Type B pancreatic cell (in vitro differentiated cells): ENCODE measurements around the gene IL25. TPM values are rescaled to one million over a fixed set of nuclear protein-coding genes. Genes with fewer than 3 reads are reported as not detected.

ENCODE experiments used
- DNase-seq: peaks from one replicate; pipeline ENCODE4 v3.0.0; 2021; ENCODE audit warnings: mixed read lengths; ENCODE audit not compliant: unreplicated experiment; ENCODE audit errors: extremely low spot score
- H3K27ac Mint-ChIP-seq: 2 replicates; pipeline ENCODE4 v1.8.0; 2021; ENCODE audit warnings: mild to moderate bottlenecking, mixed read lengths
- H3K27me3 Mint-ChIP-seq: 2 replicates; pipeline ENCODE4 v1.8.0; 2021; ENCODE audit warnings: mixed read lengths
- H3K36me3 Mint-ChIP-seq: 2 replicates; pipeline ENCODE4 v1.8.0; 2021; ENCODE audit warnings: mixed read lengths
- H3K4me1 Mint-ChIP-seq: one replicate; pipeline ENCODE4 v1.8.0; 2021; ENCODE audit warnings: mixed read lengths; ENCODE audit not compliant: unreplicated experiment
- H3K4me3 Mint-ChIP-seq: 2 replicates; pipeline ENCODE4 v1.8.0; 2021; ENCODE audit warnings: mild to moderate bottlenecking, mixed read lengths
- H3K9me3 Mint-ChIP-seq: 2 replicates; pipeline ENCODE4 v1.8.0; 2021; ENCODE audit warnings: mixed read lengths
- total RNA-seq: library from RNA; stranded (reverse); gene quantifications from 2 replicates; pipeline ENCODE4 v1.2.1, GENCODE V29; 2021; ENCODE audit warnings: low replicate concordance
- TF ChIP-seq, protein P1 (sequence below): fragments of 200-600 bp; sonication (generic); conservative IDR thresholded peaks from 2 replicates; pipeline ENCODE4 v1.5.0; 2021; ENCODE audit warnings: antibody characterized with exemption, mild to moderate bottlenecking

IL25 gene
- total RNA-seq, 1 donor from 2014 or later, result not detected

DNA sequence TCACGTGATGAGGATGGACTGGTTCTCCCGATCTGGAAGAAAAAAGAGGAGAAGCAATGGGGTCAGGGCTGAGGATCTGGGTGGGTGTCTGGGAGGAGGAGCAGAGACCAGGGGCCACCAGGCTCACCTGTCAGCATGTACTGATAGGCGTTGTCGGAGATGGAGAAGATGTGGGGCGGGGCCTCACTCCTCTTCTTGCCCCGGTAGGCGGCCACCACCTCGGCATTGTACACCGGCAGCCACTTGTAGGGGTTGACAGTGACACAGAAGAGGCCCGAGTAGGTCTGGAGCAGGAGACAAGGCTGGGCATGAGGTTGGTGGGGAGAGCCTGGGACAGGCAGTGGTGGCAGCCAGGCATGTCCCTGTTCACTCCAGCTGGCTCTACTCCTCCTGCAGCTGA is 32.5 kb downstream of the IL25 start:
- Mint-ChIP-seq H3K9me3 (no peaks in the 10 kb centered on the region), H3K27ac (no peak overlapping the region), H3K4me3 (no peak overlapping the region), H3K27me3 (peaks cover 32% of the 10 kb centered on the region), H3K4me1 (no peaks in the 10 kb centered on the region), H3K36me3 (no peaks in the 10 kb centered on the region)
- TF ChIP-seq, protein P1, sequence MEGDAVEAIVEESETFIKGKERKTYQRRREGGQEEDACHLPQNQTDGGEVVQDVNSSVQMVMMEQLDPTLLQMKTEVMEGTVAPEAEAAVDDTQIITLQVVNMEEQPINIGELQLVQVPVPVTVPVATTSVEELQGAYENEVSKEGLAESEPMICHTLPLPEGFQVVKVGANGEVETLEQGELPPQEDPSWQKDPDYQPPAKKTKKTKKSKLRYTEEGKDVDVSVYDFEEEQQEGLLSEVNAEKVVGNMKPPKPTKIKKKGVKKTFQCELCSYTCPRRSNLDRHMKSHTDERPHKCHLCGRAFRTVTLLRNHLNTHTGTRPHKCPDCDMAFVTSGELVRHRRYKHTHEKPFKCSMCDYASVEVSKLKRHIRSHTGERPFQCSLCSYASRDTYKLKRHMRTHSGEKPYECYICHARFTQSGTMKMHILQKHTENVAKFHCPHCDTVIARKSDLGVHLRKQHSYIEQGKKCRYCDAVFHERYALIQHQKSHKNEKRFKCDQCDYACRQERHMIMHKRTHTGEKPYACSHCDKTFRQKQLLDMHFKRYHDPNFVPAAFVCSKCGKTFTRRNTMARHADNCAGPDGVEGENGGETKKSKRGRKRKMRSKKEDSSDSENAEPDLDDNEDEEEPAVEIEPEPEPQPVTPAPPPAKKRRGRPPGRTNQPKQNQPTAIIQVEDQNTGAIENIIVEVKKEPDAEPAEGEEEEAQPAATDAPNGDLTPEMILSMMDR, result no peak
- DNase-seq, result no peak

DNA sequence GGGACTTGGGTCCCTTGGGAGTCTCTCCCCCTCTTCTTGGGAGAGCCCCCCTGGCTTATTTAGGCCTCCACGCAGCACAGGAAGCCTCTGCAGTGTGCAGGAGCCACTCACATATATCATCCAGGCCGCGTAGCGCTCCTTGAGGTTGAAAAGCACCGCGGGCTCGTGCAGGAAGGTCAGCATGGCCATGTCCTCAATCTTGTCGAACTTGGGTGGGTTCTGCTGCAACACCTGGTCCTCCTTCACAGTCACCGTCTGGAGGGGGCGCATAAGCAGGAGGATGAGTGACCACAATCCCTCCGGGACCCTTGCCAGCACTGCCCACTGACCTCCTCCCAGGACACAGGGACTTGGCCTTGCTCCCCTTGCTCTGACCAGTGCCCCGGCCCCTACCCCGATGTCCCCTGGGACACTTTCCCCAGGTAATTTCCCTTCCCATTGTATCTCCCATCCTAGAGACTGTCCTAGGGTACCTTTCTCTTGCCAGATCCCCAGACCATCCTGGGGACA is 33.0 kb downstream of the IL25 start:
- no peak overlapping the region for H3K27ac Mint-ChIP-seq
- TF ChIP-seq, protein P1, result no peak
- DNase-seq, result no peak
- H3K4me1 Mint-ChIP-seq, result no peaks in the 10 kb centered on the region
- peaks cover 34% of the 10 kb centered on the region for H3K27me3 Mint-ChIP-seq
- no peak overlapping the region for H3K4me3 Mint-ChIP-seq
- H3K36me3 Mint-ChIP-seq, result no peaks in the 10 kb centered on the region
- no peaks in the 10 kb centered on the region for H3K9me3 Mint-ChIP-seq

DNA sequence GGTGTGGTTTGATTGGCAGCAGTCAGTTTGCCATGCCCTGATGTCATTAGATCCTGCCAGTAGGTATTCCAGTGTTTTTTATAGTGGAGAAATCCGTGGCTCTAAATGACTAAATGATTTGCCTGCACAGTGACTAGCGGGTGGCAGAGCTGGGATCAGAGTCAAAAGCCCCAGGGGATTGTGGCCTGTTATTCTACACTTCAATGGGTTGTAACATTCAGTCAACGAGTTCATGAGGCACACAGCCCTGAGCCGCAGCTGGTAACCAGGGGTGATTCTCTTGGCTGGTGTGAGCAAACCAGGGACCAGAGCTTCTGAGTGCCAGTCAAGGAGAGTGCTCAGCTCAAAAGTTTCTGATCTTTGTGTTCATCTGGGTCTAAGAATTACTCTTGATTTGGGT is 33.6 kb downstream of the IL25 start:
- peaks cover 40% of the 10 kb centered on the region for H3K27me3 Mint-ChIP-seq

DNA sequence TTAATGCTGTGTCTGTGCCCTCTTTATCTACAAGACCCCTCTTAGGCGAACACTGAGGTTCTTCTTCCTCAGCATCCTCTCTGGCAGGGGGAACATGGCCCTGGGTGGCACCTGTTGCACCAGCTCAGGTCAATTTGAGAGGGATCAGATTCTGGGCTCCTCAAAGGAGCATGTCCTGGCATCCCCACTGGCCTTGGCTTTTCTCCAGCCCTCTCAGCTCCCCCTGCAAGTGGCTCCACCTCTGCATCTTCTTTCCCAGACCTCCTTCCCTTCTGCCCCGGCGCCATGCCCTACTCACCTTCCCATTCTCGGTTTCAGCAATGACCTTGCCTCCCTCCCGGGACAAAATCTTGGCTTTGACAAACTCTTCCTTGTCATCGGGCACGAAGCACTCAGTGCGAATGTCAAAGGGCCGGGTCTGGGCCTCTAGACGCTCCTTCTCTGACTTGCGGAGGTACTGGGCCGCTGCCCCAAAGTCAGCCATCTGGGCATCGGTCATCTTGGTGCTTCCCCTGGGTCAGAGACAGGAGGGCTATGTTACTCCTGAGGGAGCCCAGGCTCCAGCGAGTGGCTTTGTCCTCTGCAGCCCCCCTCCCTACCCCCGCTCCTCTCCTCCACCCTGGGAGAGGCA is 34.2 kb downstream of the IL25 start:
- H3K27ac Mint-ChIP-seq, result no peak overlapping the region
- no peak for DNase-seq
- no peaks in the 10 kb centered on the region for H3K9me3 Mint-ChIP-seq
- TF ChIP-seq, protein P1, result no peak
- no peak overlapping the region for H3K4me3 Mint-ChIP-seq
- no peaks in the 10 kb centered on the region for H3K4me1 Mint-ChIP-seq
- no peaks in the 10 kb centered on the region for H3K36me3 Mint-ChIP-seq
- H3K27me3 Mint-ChIP-seq, result peaks cover 40% of the 10 kb centered on the region

More for the DNA sequence above, 33.6 kb downstream of the IL25 start:
- DNase-seq, result no peak
- H3K36me3 Mint-ChIP-seq, result no peaks in the 10 kb centered on the region
- H3K27ac Mint-ChIP-seq, result no peak overlapping the region
- TF ChIP-seq, protein P1, result no peak
- no peak overlapping the region for H3K4me3 Mint-ChIP-seq
- no peaks in the 10 kb centered on the region for H3K9me3 Mint-ChIP-seq
- no peaks in the 10 kb centered on the region for H3K4me1 Mint-ChIP-seq

DNA sequence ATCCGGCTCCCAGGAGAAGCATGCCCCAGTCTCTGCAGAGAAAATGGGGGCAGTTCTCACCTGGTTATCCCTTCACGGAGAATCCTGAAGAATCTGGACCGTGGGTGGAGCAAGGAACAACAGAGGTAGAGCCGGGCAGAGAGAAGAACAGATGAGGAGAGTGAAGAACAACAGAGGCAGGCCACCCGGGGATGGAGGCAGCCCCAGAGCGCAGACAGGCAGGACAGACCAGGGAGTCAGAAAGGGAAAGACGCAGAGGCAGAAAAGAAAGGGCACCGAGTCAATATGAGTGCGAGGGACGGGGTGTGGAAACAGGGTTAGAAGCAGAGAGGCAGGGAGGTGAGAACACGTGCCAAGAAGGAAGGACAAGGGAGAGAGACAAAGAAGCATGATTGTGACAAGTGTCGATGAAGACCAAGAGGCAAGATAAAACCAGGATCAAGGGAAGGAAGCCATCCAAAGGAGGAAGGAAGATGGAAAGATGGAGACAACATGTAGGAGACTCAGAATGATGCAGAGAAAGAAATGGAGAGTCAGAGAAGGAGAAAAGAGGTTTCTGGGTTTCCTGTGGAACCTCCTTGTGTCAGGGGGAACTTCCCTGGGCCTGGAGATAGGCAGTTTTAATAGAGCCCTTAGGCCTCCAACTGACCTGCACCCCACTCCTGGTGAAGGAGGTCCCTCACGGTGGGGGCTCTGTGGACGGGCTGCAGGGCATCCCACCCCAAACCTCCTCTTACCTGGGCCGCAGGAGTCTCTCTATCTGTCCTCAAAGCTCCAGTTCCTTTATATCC is 35.1 kb downstream of the IL25 start, which contains the start of gene MYH6:
Gene MYH6, minus strand, starts transcription at position 758 of the 791 bp plus-strand sequence. CDS start 1,050 bp downstream, outside the sequence.
- H3K4me3 Mint-ChIP-seq, result no peak within 1 kb of the TSS
- DNase-seq, result no peak
- H3K9me3 Mint-ChIP-seq, result no peaks in the 10 kb centered on the region
- TF ChIP-seq, protein P1, result no peak
- H3K36me3 Mint-ChIP-seq, result no peaks in the 10 kb centered on the region
- H3K4me1 Mint-ChIP-seq, result no peaks in the 10 kb centered on the region
- H3K27me3 Mint-ChIP-seq, result peaks cover 40% of the 10 kb centered on the region
- H3K27ac Mint-ChIP-seq, result no peak within 1 kb of the TSS
